HCT116 (cell line): ENCODE measurements around the gene FRMPD4.

Experiments
- ELF1 ChIP-seq: IDR thresholded peaks from 2 replicates; pipeline ENCODE4 v1.6.1; 2012; ENCODE audit warnings: low read depth, borderline replicate concordance
- EZH2 ChIP-seq: fragments of 200-600 bp; sonication (generic); IDR thresholded peaks from 2 replicates; pipeline ENCODE4 v1.6.1; 2017; ENCODE audit warnings: antibody characterized with exemption, mixed run types
- POLR2A ChIP-seq: IDR thresholded peaks from 2 replicates; pipeline ENCODE4 v1.7.0; 2011; ENCODE audit warnings: borderline replicate concordance; ENCODE audit not compliant: insufficient read depth, insufficient read length; ENCODE audit errors: extremely low read depth
- RAD21 ChIP-seq: IDR thresholded peaks from 2 replicates; pipeline ENCODE4 v1.6.1; 2012; ENCODE audit warnings: low read depth, mild to moderate bottlenecking
- SP1 ChIP-seq: IDR thresholded peaks from 2 replicates; pipeline ENCODE4 v1.6.1; 2012; ENCODE audit warnings: low read depth
- TF ChIP-seq, protein P1 (sequence below), 3 experiments: fragments of 200-600 bp in 1 of 3; sonication (generic) in 1 of 3; IDR thresholded peaks in 2 of 3; conservative IDR thresholded peaks in 1 of 3; 2 replicates each; pipeline ENCODE4 v1.5.1; 2012 to 2017; ENCODE audit warnings: low read depth in 2 of 3, low read length in 2 of 3, antibody characterized with exemption in 1 of 3, borderline replicate concordance in 1 of 3, control low read depth in 1 of 3, mild to moderate bottlenecking in 1 of 3, mixed read lengths in 1 of 3, mixed run types in 1 of 3, moderate library complexity in 1 of 3; ENCODE audit not compliant: insufficient read depth in 1 of 3
- TF ChIP-seq, protein P2 (sequence below): IDR thresholded peaks from 2 replicates; pipeline ENCODE4 v1.6.1; 2011; ENCODE audit warnings: mild to moderate bottlenecking, low read length, moderate library complexity; ENCODE audit not compliant: insufficient replicate concordance; ENCODE audit errors: extremely low read depth
- TF ChIP-seq, protein P3 (sequence below): IDR thresholded peaks from 2 replicates; pipeline ENCODE4 v1.6.1; 2012; ENCODE audit warnings: low read depth
- TF ChIP-seq, protein P4 (sequence below): IDR thresholded peaks from 2 replicates; pipeline ENCODE4 v1.6.1; 2012

DNA sequence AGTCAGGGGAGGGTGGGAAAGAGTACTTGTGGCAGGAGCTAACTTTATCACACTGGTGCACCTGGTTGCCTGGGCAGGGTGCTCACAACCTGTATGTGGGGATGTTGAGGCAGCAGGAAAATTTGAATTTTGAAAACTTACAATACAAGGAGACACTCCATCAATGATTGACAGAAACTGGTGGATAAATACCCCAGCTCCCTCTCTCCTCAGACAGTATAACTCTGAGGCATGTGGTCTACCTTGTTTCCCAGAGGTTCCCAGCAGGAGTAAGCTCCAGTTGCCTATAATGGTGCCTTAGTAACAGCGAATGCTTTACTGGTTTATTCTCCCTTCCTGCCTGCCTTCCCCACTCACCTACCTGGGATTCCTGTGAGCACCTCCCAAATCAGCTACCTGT is 541.2 kb downstream of the FRMPD4 start:
- TF ChIP-seq, protein P1, sequence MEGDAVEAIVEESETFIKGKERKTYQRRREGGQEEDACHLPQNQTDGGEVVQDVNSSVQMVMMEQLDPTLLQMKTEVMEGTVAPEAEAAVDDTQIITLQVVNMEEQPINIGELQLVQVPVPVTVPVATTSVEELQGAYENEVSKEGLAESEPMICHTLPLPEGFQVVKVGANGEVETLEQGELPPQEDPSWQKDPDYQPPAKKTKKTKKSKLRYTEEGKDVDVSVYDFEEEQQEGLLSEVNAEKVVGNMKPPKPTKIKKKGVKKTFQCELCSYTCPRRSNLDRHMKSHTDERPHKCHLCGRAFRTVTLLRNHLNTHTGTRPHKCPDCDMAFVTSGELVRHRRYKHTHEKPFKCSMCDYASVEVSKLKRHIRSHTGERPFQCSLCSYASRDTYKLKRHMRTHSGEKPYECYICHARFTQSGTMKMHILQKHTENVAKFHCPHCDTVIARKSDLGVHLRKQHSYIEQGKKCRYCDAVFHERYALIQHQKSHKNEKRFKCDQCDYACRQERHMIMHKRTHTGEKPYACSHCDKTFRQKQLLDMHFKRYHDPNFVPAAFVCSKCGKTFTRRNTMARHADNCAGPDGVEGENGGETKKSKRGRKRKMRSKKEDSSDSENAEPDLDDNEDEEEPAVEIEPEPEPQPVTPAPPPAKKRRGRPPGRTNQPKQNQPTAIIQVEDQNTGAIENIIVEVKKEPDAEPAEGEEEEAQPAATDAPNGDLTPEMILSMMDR (IDR thresholded peaks at IDR 0.05 in 2 of 3, conservative IDR thresholded peaks at IDR 0.05 in 1 of 3; ENCODE audit: borderline replicate concordance in 1 of 3, insufficient read depth in 1 of 3, low read depth in 2 of 3, low read length in 2 of 3) = no peak
- TF ChIP-seq, protein P2, sequence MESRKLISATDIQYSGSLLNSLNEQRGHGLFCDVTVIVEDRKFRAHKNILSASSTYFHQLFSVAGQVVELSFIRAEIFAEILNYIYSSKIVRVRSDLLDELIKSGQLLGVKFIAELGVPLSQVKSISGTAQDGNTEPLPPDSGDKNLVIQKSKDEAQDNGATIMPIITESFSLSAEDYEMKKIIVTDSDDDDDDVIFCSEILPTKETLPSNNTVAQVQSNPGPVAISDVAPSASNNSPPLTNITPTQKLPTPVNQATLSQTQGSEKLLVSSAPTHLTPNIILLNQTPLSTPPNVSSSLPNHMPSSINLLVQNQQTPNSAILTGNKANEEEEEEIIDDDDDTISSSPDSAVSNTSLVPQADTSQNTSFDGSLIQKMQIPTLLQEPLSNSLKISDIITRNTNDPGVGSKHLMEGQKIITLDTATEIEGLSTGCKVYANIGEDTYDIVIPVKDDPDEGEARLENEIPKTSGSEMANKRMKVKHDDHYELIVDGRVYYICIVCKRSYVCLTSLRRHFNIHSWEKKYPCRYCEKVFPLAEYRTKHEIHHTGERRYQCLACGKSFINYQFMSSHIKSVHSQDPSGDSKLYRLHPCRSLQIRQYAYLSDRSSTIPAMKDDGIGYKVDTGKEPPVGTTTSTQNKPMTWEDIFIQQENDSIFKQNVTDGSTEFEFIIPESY = no peak
- TF ChIP-seq ELF1 = no peak
- no peak for TF ChIP-seq EZH2
- TF ChIP-seq POLR2A = no peak
- TF ChIP-seq, protein P3, sequence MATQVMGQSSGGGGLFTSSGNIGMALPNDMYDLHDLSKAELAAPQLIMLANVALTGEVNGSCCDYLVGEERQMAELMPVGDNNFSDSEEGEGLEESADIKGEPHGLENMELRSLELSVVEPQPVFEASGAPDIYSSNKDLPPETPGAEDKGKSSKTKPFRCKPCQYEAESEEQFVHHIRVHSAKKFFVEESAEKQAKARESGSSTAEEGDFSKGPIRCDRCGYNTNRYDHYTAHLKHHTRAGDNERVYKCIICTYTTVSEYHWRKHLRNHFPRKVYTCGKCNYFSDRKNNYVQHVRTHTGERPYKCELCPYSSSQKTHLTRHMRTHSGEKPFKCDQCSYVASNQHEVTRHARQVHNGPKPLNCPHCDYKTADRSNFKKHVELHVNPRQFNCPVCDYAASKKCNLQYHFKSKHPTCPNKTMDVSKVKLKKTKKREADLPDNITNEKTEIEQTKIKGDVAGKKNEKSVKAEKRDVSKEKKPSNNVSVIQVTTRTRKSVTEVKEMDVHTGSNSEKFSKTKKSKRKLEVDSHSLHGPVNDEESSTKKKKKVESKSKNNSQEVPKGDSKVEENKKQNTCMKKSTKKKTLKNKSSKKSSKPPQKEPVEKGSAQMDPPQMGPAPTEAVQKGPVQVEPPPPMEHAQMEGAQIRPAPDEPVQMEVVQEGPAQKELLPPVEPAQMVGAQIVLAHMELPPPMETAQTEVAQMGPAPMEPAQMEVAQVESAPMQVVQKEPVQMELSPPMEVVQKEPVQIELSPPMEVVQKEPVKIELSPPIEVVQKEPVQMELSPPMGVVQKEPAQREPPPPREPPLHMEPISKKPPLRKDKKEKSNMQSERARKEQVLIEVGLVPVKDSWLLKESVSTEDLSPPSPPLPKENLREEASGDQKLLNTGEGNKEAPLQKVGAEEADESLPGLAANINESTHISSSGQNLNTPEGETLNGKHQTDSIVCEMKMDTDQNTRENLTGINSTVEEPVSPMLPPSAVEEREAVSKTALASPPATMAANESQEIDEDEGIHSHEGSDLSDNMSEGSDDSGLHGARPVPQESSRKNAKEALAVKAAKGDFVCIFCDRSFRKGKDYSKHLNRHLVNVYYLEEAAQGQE = no peak
- TF ChIP-seq SP1 = no peak
- TF ChIP-seq, protein P4, sequence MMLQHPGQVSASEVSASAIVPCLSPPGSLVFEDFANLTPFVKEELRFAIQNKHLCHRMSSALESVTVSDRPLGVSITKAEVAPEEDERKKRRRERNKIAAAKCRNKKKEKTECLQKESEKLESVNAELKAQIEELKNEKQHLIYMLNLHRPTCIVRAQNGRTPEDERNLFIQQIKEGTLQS = no peak
- TF ChIP-seq RAD21 = no peak
